SK-N-SH (cell line): Measurements from ENCODE around the gene TRAPPC12. TPM values are rescaled to one million over a fixed set of nuclear protein-coding genes. Genes with fewer than 3 reads are reported as not detected.

Experiments
- CTCF ChIA-PET: fragments of 300-600, 350-600 bp; formaldehyde crosslinking; extraction: SDS; loops from one replicate; lab custom pipeline; 2021; lab: Yijun Ruan, JAX
- POLR2A ChIA-PET: fragments of 350-600 bp; sonication (Branson Sonifier 250); formaldehyde crosslinking; extraction: SDS; loops from one replicate; lab custom pipeline; 2020; ENCODE audit warnings: antibody characterized with exemption, inconsistent platforms; lab: Yijun Ruan, JAX
- DNase-seq: peaks from one replicate; pipeline ENCODE4 v3.0.0; 2012
- H2AFZ ChIP-seq: fragments of 200-600 bp; sonication (generic); 2 replicates; pipeline ENCODE4 v1.8.1; 2016; ENCODE audit warnings: antibody characterized with exemption, mild to moderate bottlenecking, low read depth
- H3F3A ChIP-seq: fragments of 200-600 bp; sonication (generic); replicated peaks from 2 replicates; pipeline ENCODE3; 2016; ENCODE audit warnings: antibody characterized with exemption, mild to moderate bottlenecking; ENCODE audit not compliant: insufficient read depth
- H3K27ac ChIP-seq, 2 experiments: fragments of 200-500 bp in 1 of 2; fragments of 200-600 bp in 1 of 2; sonication (Bioruptor generic) in 1 of 2; sonication (generic), shearing (Covaris generic) in 1 of 2; 2 replicates each; pipeline versions ENCODE4 v1.5.1 to v1.6.1; 2014 to 2016; ENCODE audit warnings: low read depth in 2 of 2, inconsistent platforms in 1 of 2, low read length in 1 of 2, mild to moderate bottlenecking in 1 of 2, mixed read lengths in 1 of 2
- H3K27me3 ChIP-seq: fragments of 200-600 bp; sonication (generic), shearing (Covaris generic); 2 replicates; pipeline ENCODE4 v1.6.1; 2016; ENCODE audit warnings: mixed run types; ENCODE audit not compliant: insufficient read depth
- H3K36me3 ChIP-seq, 2 experiments: fragments of 200-500 bp in 1 of 2; fragments of 200-600 bp in 1 of 2; sonication (Bioruptor generic) in 1 of 2; sonication (generic) in 1 of 2; replicated peaks in 1 of 2; 2 replicates each; pipeline versions ENCODE3 to v1.5.1; 2014 to 2016; ENCODE audit warnings: low read length in 1 of 2, mild to moderate bottlenecking in 1 of 2; ENCODE audit not compliant: insufficient read depth in 2 of 2, control insufficient read depth in 1 of 2
- H3K4me1 ChIP-seq, 2 experiments: fragments of 200-500 bp in 1 of 2; fragments of 200-600 bp in 1 of 2; sonication (Bioruptor generic) in 1 of 2; sonication (generic), shearing (Covaris generic) in 1 of 2; 2 replicates each; pipeline versions ENCODE4 v1.5.1 to v1.6.1; 2014 to 2016; ENCODE audit warnings: low read depth in 1 of 2, low read length in 1 of 2, mixed run types in 1 of 2; ENCODE audit not compliant: insufficient read depth in 2 of 2, control insufficient read depth in 1 of 2
- H3K4me2 ChIP-seq: fragments of 200-600 bp; sonication (generic), shearing (Covaris generic); 2 replicates; pipeline ENCODE4 v1.6.1; 2017; ENCODE audit warnings: mixed run types
- H3K4me3 ChIP-seq, 2 experiments: fragments of 200-500 bp in 1 of 2; fragments of 200-600 bp in 1 of 2; sonication (Bioruptor generic) in 1 of 2; sonication (generic), shearing (Covaris generic) in 1 of 2; 2 replicates each; pipeline versions ENCODE4 v1.5.1 to v1.8.1; 2014 to 2016; ENCODE audit warnings: low read depth in 2 of 2, inconsistent platforms in 1 of 2, low read length in 1 of 2, mild to moderate bottlenecking in 1 of 2, mixed read lengths in 1 of 2, moderate library complexity in 1 of 2
- H3K79me2 ChIP-seq: fragments of 200-600 bp; sonication (generic); 2 replicates; pipeline ENCODE4 v1.8.1; 2017; ENCODE audit warnings: mild to moderate bottlenecking; ENCODE audit not compliant: insufficient read depth
- H3K9ac ChIP-seq: fragments of 200-600 bp; sonication (generic); 2 replicates; pipeline ENCODE4 v1.6.1; 2017; ENCODE audit warnings: mixed run types
- H3K9me2 ChIP-seq: fragments of 200-600 bp; sonication (generic); 2 replicates; pipeline ENCODE4 v1.6.1; 2017; ENCODE audit warnings: mixed run types
- H3K9me3 ChIP-seq: fragments of 200-600 bp; sonication (generic); 2 replicates; pipeline ENCODE4 v1.6.1; 2017; ENCODE audit warnings: mixed run types, mild to moderate bottlenecking, moderate library complexity
- H4K20me1 ChIP-seq: fragments of 200-600 bp; sonication (generic); 2 replicates; pipeline ENCODE4 v1.6.1; 2017; ENCODE audit warnings: mild to moderate bottlenecking, mixed run types; ENCODE audit not compliant: insufficient read depth
- ELF1 ChIP-seq: IDR thresholded peaks from 2 replicates; pipeline ENCODE4 v1.4.0; 2012
- EP300 ChIP-seq, 2 experiments: IDR thresholded peaks; 2 replicates each; pipeline versions ENCODE4 v1.4.0 to v1.6.1; 2012; ENCODE audit warnings: borderline replicate concordance in 1 of 2, low read depth in 1 of 2, low read length in 1 of 2
- EZH2phosphoT487 ChIP-seq: fragments of 200-600 bp; sonication (generic); IDR thresholded peaks from 2 replicates; pipeline ENCODE4 v1.6.1; 2017; ENCODE audit warnings: low read depth, mixed run types, mild to moderate bottlenecking, antibody characterized with exemption, moderate library complexity, borderline replicate concordance
- FOXJ3 ChIP-seq: sonication (generic); formaldehyde crosslinking; IDR thresholded peaks from 2 replicates; pipeline ENCODE4 v1.5.1; 2020; ENCODE audit warnings: mild to moderate bottlenecking, missing genetic modification reagents
- FOXM1 ChIP-seq: IDR thresholded peaks from 2 replicates; pipeline ENCODE4 v1.4.0; 2012; ENCODE audit warnings: low read depth, mild to moderate bottlenecking
- GABPA ChIP-seq: IDR thresholded peaks from 2 replicates; pipeline ENCODE4 v1.4.0; 2012; ENCODE audit warnings: low read depth, mild to moderate bottlenecking
- RAD21 ChIP-seq: IDR thresholded peaks from 2 replicates; pipeline ENCODE4 v1.6.1; 2012; ENCODE audit warnings: mild to moderate bottlenecking, low read length
- SIN3A ChIP-seq: IDR thresholded peaks from 2 replicates; pipeline ENCODE4 v1.6.1; 2012; ENCODE audit warnings: low read depth, mild to moderate bottlenecking, low read length, moderate library complexity, borderline replicate concordance
- SMC3 ChIP-seq: IDR thresholded peaks from 2 replicates; pipeline ENCODE4 v1.6.1; 2012; ENCODE audit warnings: low read depth, low read length, improper control_type of control experiment
- TAF1 ChIP-seq: IDR thresholded peaks from 2 replicates; pipeline ENCODE4 v1.6.1; 2012; ENCODE audit warnings: low read depth, mild to moderate bottlenecking, low read length, moderate library complexity, borderline replicate concordance
- WGBS: methylation state at CpG from one replicate; pipeline ENCODE4 v1.1.6; 2017; ENCODE audit warnings: low lambda C conversion rate; 5-methylcytosine and 5-hydroxymethylcytosine counted together
- polyA plus RNA-seq, 3 experiments: library from polyadenylated mRNA; depleted of rRNA; stranded (reverse); fragments of >200 nt; gene quantifications; 2 replicates each; pipeline ENCODE4 v1.2.3, GENCODE V29; 2012
- TF ChIP-seq, protein P1 (sequence below): IDR thresholded peaks from 2 replicates; pipeline ENCODE4 v1.6.1; 2012; ENCODE audit warnings: mild to moderate bottlenecking, low read depth, low read length, moderate library complexity
- TF ChIP-seq, protein P2 (sequence below): fragments of 150-350 bp; IDR thresholded peaks from 2 replicates; pipeline ENCODE4 v1.6.1; 2016; ENCODE audit warnings: mild to moderate bottlenecking, low read depth, low read length

Gene TRAPPC12
- polyA plus RNA-seq, 1 of the 3 experiments (the other 2 are of a cell fraction) = 83.3 TPM

DNA sequence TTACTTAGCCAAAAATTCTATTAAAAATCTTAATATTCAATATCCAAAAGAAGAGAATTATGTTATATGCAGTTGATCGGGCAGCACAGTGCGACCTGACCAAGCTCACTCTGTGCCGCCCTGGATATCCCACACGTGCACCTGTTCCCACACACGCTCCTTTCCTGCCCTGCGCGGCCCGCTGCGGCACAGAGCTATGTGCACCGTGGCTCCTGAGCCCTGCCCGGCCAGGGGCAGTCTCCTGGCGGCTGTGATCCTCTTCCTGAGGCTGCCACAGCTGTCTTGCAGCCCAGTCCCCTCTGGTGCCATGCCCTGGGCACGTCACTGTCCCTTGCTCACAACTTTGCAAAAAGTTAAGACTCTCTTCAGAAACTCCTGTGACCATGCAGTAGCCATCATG is 29.3 kb downstream of the TRAPPC12 start:
- Histone ChIP-seq H3K4me3 (no peak overlapping the region), H3K4me2 (no peak overlapping the region), H3K36me3 (peaks cover 42 to 55% of the 10 kb centered on the region in 2 experiments), H3F3A (peaks cover 5% of the 10 kb centered on the region), H4K20me1 (no peaks in the 10 kb centered on the region), H3K27ac (no peak overlapping the region), H3K9me3 (no peaks in the 10 kb centered on the region), H3K4me1 (peaks cover 0 to 2% of the 10 kb centered on the region in 2 experiments; a peak in 1 of 4 replicates), H3K9me2 (no peaks in the 10 kb centered on the region), H3K27me3 (no peaks in the 10 kb centered on the region), H3K9ac (no peak overlapping the region), H2AFZ (no peak overlapping the region), H3K79me2 (peaks cover 39% of the 10 kb centered on the region; the same call in 1 of the 2 replicates)
- WGBS = 97% methylated on average over 12 of the region's 13 CpGs
- ChIA-PET CTCF (interaction anchor here (1.2 to 1.8 kb wide), 2 partner anchors 10 to 15 kb away, joined by 3 to 11 read pairs; no protein-coding TSS in a partner anchor), POLR2A (no interaction called here)
- DNase-seq = no peak
- no peak for TF ChIP-seq EZH2phosphoT487
- TF ChIP-seq, protein P1, sequence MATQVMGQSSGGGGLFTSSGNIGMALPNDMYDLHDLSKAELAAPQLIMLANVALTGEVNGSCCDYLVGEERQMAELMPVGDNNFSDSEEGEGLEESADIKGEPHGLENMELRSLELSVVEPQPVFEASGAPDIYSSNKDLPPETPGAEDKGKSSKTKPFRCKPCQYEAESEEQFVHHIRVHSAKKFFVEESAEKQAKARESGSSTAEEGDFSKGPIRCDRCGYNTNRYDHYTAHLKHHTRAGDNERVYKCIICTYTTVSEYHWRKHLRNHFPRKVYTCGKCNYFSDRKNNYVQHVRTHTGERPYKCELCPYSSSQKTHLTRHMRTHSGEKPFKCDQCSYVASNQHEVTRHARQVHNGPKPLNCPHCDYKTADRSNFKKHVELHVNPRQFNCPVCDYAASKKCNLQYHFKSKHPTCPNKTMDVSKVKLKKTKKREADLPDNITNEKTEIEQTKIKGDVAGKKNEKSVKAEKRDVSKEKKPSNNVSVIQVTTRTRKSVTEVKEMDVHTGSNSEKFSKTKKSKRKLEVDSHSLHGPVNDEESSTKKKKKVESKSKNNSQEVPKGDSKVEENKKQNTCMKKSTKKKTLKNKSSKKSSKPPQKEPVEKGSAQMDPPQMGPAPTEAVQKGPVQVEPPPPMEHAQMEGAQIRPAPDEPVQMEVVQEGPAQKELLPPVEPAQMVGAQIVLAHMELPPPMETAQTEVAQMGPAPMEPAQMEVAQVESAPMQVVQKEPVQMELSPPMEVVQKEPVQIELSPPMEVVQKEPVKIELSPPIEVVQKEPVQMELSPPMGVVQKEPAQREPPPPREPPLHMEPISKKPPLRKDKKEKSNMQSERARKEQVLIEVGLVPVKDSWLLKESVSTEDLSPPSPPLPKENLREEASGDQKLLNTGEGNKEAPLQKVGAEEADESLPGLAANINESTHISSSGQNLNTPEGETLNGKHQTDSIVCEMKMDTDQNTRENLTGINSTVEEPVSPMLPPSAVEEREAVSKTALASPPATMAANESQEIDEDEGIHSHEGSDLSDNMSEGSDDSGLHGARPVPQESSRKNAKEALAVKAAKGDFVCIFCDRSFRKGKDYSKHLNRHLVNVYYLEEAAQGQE = no peak
- TF ChIP-seq SMC3 = no peak
- no peak for TF ChIP-seq EP300 (IDR thresholded peaks at IDR 0.05; ENCODE audit: borderline replicate concordance in 1 of 2, low read depth in 1 of 2, low read length in 1 of 2)
- TF ChIP-seq, protein P2, sequence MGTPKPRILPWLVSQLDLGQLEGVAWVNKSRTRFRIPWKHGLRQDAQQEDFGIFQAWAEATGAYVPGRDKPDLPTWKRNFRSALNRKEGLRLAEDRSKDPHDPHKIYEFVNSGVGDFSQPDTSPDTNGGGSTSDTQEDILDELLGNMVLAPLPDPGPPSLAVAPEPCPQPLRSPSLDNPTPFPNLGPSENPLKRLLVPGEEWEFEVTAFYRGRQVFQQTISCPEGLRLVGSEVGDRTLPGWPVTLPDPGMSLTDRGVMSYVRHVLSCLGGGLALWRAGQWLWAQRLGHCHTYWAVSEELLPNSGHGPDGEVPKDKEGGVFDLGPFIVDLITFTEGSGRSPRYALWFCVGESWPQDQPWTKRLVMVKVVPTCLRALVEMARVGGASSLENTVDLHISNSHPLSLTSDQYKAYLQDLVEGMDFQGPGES = no peak
- TF ChIP-seq FOXJ3 = no peak

DNA sequence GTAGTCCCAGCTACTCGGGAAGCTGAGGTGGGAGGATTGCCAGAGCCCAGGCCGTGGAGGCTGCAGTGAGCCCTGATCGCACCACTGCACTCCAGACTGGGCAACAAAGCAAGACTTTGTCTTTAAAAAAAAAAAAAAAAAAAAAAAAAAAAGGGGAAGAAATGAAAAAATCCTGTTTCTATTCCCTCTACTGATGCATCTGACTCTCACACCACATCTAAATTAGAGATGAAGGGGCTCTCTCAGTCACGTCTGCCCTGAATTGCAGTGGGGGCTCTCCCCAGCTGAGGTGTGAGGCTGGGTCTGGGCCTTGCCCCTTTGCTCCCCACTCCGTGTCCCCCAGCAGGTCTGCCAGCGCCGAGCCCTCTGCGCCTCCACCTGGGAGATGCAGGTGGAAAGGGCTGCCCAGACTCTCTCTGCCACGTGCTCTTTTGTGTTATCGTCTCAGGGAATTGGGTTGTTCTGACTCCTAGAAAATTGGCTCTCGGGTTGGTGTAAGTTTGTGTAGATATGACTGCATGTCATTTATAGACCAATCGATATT is 30.2 kb downstream of the TRAPPC12 start:
- H3K9me2 ChIP-seq = no peaks in the 10 kb centered on the region
- ChIA-PET POLR2A (no interaction called here), CTCF (interaction anchor here (1.8 kb wide), 1 partner anchor 14 kb away, joined by 11 read pairs; no protein-coding TSS in a partner anchor)
- H3K27me3 ChIP-seq = no peaks in the 10 kb centered on the region
- peaks cover 38% of the 10 kb centered on the region; the same call in 1 of the 2 replicates for H3K79me2 ChIP-seq
- no peak overlapping the region for H3K4me2 ChIP-seq
- no peaks in the 10 kb centered on the region for H4K20me1 ChIP-seq
- no peak overlapping the region for H3K9ac ChIP-seq
- no peak for DNase-seq
- no peak overlapping the region for H3K27ac ChIP-seq
- peaks cover 0 to 6% of the 10 kb centered on the region in 2 experiments; a peak in 1 of 4 replicates for H3K4me1 ChIP-seq
- WGBS = 96% methylated on average over 12 of the region's 12 CpGs
- H3K9me3 ChIP-seq = no peaks in the 10 kb centered on the region
- no peak overlapping the region for H3K4me3 ChIP-seq
- H3K36me3 ChIP-seq = peaks cover 36 to 55% of the 10 kb centered on the region in 2 experiments
- H2AFZ ChIP-seq = no peak overlapping the region
- H3F3A ChIP-seq = peaks cover 5% of the 10 kb centered on the region
- TF ChIP-seq SIN3A = no peak
- no peak for TF ChIP-seq FOXM1
- no peak for TF ChIP-seq GABPA
- no peak for TF ChIP-seq RAD21
- TF ChIP-seq FOXJ3 = no peak
- TF ChIP-seq TAF1 = no peak
- TF ChIP-seq, protein P1 = no peak
- TF ChIP-seq ELF1 = no peak
